Left lung (tissue), 10 donors: ENCODE data around the gene PPP5C. TPM values are rescaled to one million over a fixed set of nuclear protein-coding genes. Genes with fewer than 3 reads are reported as not detected.

Experiments used
- ATAC-seq: fragments of 200-7000 bp; cut with Tn5 transposase; one replicate; pipeline ENCODE4 v1.9.1; 2020; ENCODE audit warnings: moderate library complexity
- DNase-seq, 4 donors: peaks; one replicate each; pipeline ENCODE4 v3.0.0-alpha.2; 2013 to 2020
- H3K27ac ChIP-seq, 2 donors: fragments of 200-600 bp; sonication (generic) in 1 of 2; one replicate each; pipeline versions ENCODE4 v1.5.0 to v1.8.0; 2020 to 2021
- H3K27me3 ChIP-seq, 2 donors: fragments of 200-600 bp; sonication (generic) in 1 of 2; one replicate each; pipeline versions ENCODE4 v1.5.0 to v1.8.0; 2020 to 2021
- H3K36me3 ChIP-seq, 2 donors: fragments of 200-600 bp; sonication (generic) in 1 of 2; one replicate each; pipeline versions ENCODE4 v1.5.0 to v1.8.0; 2020 to 2021
- H3K4me1 ChIP-seq, 2 donors: fragments of 200-600 bp; one replicate each; pipeline ENCODE4 v1.8.0; 2021
- H3K4me3 ChIP-seq, 2 donors: fragments of 200-600 bp; sonication (generic) in 1 of 2; one replicate each; pipeline versions ENCODE4 v1.5.0 to v1.8.0; 2020 to 2021; ENCODE audit warnings: mild to moderate bottlenecking in 1 of 2
- H3K9me3 ChIP-seq, 2 donors: fragments of 200-600 bp; sonication (generic) in 1 of 2; one replicate each; pipeline versions ENCODE4 v1.5.0 to v1.8.0; 2020 to 2021
- CTCF ChIP-seq, 2 donors: fragments of 200-600 bp; sonication (generic) in 1 of 2; IDR thresholded peaks; one replicate each; pipeline versions ENCODE4 v1.5.0 to v1.8.0; 2021; ENCODE audit warnings: antibody characterized with exemption in 2 of 2
- intact Hi-C, 2 donors: fragments of 100-400 bp; cut with DNase I; formaldehyde crosslinking; loops; one replicate each; pipeline versions ENCODE4 v1.11.2 to v1.14.2; 2022
- polyA plus RNA-seq, 6 donors: library from polyadenylated mRNA; unstranded; fragments of 120-200 nt; gene quantifications; one replicate each; pipeline ENCODE4 v1.2.1, GENCODE V29; 2013; ENCODE audit not compliant: insufficient read length in 6 of 6
- total RNA-seq, 2 donors: library from RNA; stranded (reverse); fragmentation: NEBNext Ultra II Directional; extraction: Animal tissue kit (Norgen Biotek cat#: 25700); gene quantifications; one replicate each; pipeline ENCODE4 v1.2.1, GENCODE V29; 2021
- donor health status: DM: no; HTN: yes; CAD: no.
- donor health status: DM: no; HTN: no; CAD: no.

Gene PPP5C
- total and polyA plus RNA-seq, 8 donors = 52.6 to 114 (median 98.3) TPM

- Histone ChIP-seq H3K36me3 (peaks cover 0 to 69% of the 10 kb centered on the region in 2 donors), H3K4me1 (peaks cover 0 to 8% of the 10 kb centered on the region in 2 donors), H3K4me3 (no peak overlapping the region), H3K27ac (no peak overlapping the region), H3K9me3 (no peaks in the 10 kb centered on the region), H3K27me3 (no peaks in the 10 kb centered on the region)
- ATAC-seq (no peak), DNase-seq (peak in 1 of 4 donors; percentile 65)
- no peak for TF ChIP-seq CTCF (IDR thresholded peaks at IDR 0.05)
- intact Hi-C loops = loop anchor here in 1 of 2 donors (10.0 kb wide), 1 partner anchor 105 kb away; no protein-coding TSS in a partner anchor
Measured at GRCh38 chr19:46390121-46390858, 43.4 kb downstream of the PPP5C start.

GRCh38 chr19:46390866-46391265 is 44.0 kb downstream of the PPP5C start:
- intact Hi-C loops = loop anchor here in 1 of 2 donors (10.0 kb wide), 1 partner anchor 106 kb away; no protein-coding TSS in a partner anchor
- ATAC-seq (no peak), DNase-seq (peak in 1 of 4 donors; percentile 57)

GRCh38 chr19:46391296-46392251 is 44.7 kb downstream of the PPP5C start:
- Histone ChIP-seq H3K27ac (peak overlapping the region in 1 of 2 donors; percentile 48), H3K27me3 (no peaks in the 10 kb centered on the region), H3K4me3 (no peak overlapping the region), H3K9me3 (no peaks in the 10 kb centered on the region), H3K36me3 (peaks cover 0 to 58% of the 10 kb centered on the region in 2 donors), H3K4me1 (peaks cover 0 to 8% of the 10 kb centered on the region in 2 donors)
- DNase-seq (peak in 2 of 4 donors; percentile 33 to 73), ATAC-seq (no peak)
- no peak for TF ChIP-seq CTCF (IDR thresholded peaks at IDR 0.05)
- intact Hi-C loops = loop anchor here in 1 of 2 donors (10.0 kb wide), 1 partner anchor 107 kb away; no protein-coding TSS in a partner anchor

More at GRCh38 chr19:46390866-46391265, 44.0 kb downstream of the PPP5C start:
- H3K27me3 ChIP-seq = no peaks in the 10 kb centered on the region
- H3K27ac ChIP-seq = no peak overlapping the region
- no peak for TF ChIP-seq CTCF (IDR thresholded peaks at IDR 0.05)
- H3K36me3 ChIP-seq = peaks cover 0 to 65% of the 10 kb centered on the region in 2 donors
- no peak overlapping the region for H3K4me3 ChIP-seq
- H3K4me1 ChIP-seq = peaks cover 0 to 8% of the 10 kb centered on the region in 2 donors
- no peaks in the 10 kb centered on the region for H3K9me3 ChIP-seq

- peak; percentile 30 for ATAC-seq
- H3K4me1 ChIP-seq = peaks cover 0 to 8% of the 10 kb centered on the region in 2 donors
- no peaks in the 10 kb centered on the region for H3K27me3 ChIP-seq
- intact Hi-C loops = loop anchor here in 1 of 2 donors (10.0 kb wide), 1 partner anchor 108 kb away; no protein-coding TSS in a partner anchor
- peak overlapping the region in 1 of 2 donors; percentile 48 for H3K27ac ChIP-seq
- H3K4me3 ChIP-seq = no peak overlapping the region
- peaks cover 0 to 51% of the 10 kb centered on the region in 2 donors for H3K36me3 ChIP-seq
- TF ChIP-seq CTCF (IDR thresholded peaks at IDR 0.05) = no peak
- peak; percentile 46 to 85 (median 78) for DNase-seq
- H3K9me3 ChIP-seq = no peaks in the 10 kb centered on the region
Measured at GRCh38 chr19:46392252-46392801, 45.4 kb downstream of the PPP5C start.
